Stimulated activated naive CD8-positive, alpha-beta T cell treated with anti-CD3 and anti-CD28 coated beads, Interleukin-15, amount 100 ng/mL, for 72 hours (primary cell): Measurements from ENCODE around the gene FLRT1.

Source experiments
- ATAC-seq: fragments of 150-1000 bp; cut with Tn5 transposase; 2 replicates; pipeline ENCODE4 v1.10.0; 2021; ENCODE audit warnings: mild to moderate bottlenecking, moderate library complexity
- DNase-seq, 2 donors: peaks; one replicate each; pipeline ENCODE4 v3.0.0; 2021 to 2022
- H3K27ac Mint-ChIP-seq, 2 donors: one replicate each; pipeline ENCODE4 v1.8.0; 2022; ENCODE audit warnings: mild to moderate bottlenecking in 2 of 2, mixed read lengths in 2 of 2, moderate library complexity in 2 of 2
- H3K27me3 Mint-ChIP-seq: one replicate; pipeline ENCODE4 v1.8.0; 2022; ENCODE audit warnings: mixed read lengths
- H3K4me1 Mint-ChIP-seq: one replicate; pipeline ENCODE4 v1.8.0; 2022; ENCODE audit warnings: mild to moderate bottlenecking, mixed read lengths
- H3K4me3 Mint-ChIP-seq, 2 donors: one replicate each; pipeline ENCODE4 v1.8.0; 2022; ENCODE audit warnings: mild to moderate bottlenecking in 2 of 2, mixed read lengths in 2 of 2, moderate library complexity in 1 of 2
- H3K9me3 Mint-ChIP-seq, 2 donors: one replicate each; pipeline ENCODE4 v1.8.0; 2022; ENCODE audit warnings: mixed read lengths in 2 of 2

The FLRT1 gene

GRCh38 chr11:64015510-64015909, 20.2 kb upstream of the FLRT1 start:
- Mint-ChIP-seq H3K9me3 (peaks cover 5 to 13% of the 10 kb centered on the region in 2 donors), H3K4me1 (no peaks in the 10 kb centered on the region)
- ATAC-seq = no peak

GRCh38 chr11:64015935-64016845, 19.5 kb upstream of the FLRT1 start:
- Mint-ChIP-seq H3K4me1 (no peaks in the 10 kb centered on the region), H3K27ac (no peak overlapping the region), H3K9me3 (peaks cover 0 to 6% of the 10 kb centered on the region in 2 donors), H3K27me3 (peaks cover 3% of the 10 kb centered on the region), H3K4me3 (no peak overlapping the region)
- ATAC-seq = no peak
- DNase-seq = no peak

More at GRCh38 chr11:64015510-64015909, 20.2 kb upstream of the FLRT1 start:
- Mint-ChIP-seq H3K27me3 (peaks cover 9% of the 10 kb centered on the region), H3K4me3 (no peak overlapping the region), H3K27ac (no peak overlapping the region)
- DNase-seq = no peak

GRCh38 chr11:64017945-64018224, 17.8 kb upstream of the FLRT1 start:
- ATAC-seq = no peak
- H3K4me3 Mint-ChIP-seq = no peak overlapping the region
- no peak overlapping the region for H3K27ac Mint-ChIP-seq
- no peak for DNase-seq
- no peaks in the 10 kb centered on the region for H3K27me3 Mint-ChIP-seq
- H3K4me1 Mint-ChIP-seq = no peaks in the 10 kb centered on the region
- H3K9me3 Mint-ChIP-seq = no peaks in the 10 kb centered on the region

- H3K9me3 Mint-ChIP-seq = no peaks in the 10 kb centered on the region
- ATAC-seq (no peak), DNase-seq (no peak)
- H3K27ac Mint-ChIP-seq = no peak overlapping the region
- no peak overlapping the region for H3K4me3 Mint-ChIP-seq
- no peaks in the 10 kb centered on the region for H3K4me1 Mint-ChIP-seq
- H3K27me3 Mint-ChIP-seq = no peaks in the 10 kb centered on the region
Measured at GRCh38 chr11:64018310-64018709, 17.4 kb upstream of the FLRT1 start.

GRCh38 chr11:64019106-64020037, 16.4 kb upstream of the FLRT1 start:
- H3K4me3 Mint-ChIP-seq = no peak overlapping the region
- H3K9me3 Mint-ChIP-seq = no peaks in the 10 kb centered on the region
- no peaks in the 10 kb centered on the region for H3K4me1 Mint-ChIP-seq
- ATAC-seq = no peak
- no peak for DNase-seq
- no peak overlapping the region for H3K27ac Mint-ChIP-seq
- no peaks in the 10 kb centered on the region for H3K27me3 Mint-ChIP-seq

DNA sequence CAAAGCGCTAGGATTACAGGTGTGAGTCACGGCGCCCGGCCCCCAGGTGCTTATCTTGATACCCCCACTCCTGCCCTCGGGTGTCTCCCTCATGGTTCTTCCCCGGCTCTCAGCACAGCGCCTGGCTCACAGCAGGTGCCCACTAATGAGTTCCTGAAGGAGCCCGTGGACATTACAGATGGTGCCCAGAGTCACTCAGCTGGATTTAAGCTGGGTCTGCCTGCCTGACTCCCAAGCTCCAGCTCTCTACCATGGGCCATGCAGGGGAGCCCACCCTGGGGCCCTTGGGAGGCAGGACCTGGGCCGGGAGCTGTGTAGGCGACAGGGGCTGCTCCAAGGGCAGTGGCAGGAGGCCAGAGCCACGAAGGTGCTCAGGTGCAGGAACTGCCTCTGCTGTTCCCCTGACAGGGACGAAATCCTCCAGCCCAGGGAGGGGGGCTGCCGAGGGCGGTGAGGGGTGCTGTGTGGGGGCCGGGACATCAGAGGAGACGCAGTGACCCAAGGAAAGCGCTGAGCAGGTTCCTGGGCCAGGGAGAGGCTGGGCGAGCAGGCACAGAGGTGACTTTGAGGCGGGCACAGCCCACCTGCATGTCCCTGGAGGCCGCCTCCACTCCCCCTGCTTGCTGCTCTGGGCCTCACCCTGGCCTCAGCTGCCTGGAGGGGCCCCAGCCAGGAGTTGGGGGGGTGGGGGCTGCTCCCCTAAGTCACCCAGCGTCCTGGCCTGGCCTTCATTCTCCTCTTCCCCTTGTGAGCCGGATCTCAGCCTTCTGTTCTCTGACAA, 14.6 kb upstream of the FLRT1 start:
- Mint-ChIP-seq H3K9me3 (no peaks in the 10 kb centered on the region), H3K4me3 (no peak overlapping the region), H3K27me3 (no peaks in the 10 kb centered on the region), H3K27ac (no peak overlapping the region), H3K4me1 (no peaks in the 10 kb centered on the region)
- ATAC-seq = no peak
- DNase-seq = no peak

DNA sequence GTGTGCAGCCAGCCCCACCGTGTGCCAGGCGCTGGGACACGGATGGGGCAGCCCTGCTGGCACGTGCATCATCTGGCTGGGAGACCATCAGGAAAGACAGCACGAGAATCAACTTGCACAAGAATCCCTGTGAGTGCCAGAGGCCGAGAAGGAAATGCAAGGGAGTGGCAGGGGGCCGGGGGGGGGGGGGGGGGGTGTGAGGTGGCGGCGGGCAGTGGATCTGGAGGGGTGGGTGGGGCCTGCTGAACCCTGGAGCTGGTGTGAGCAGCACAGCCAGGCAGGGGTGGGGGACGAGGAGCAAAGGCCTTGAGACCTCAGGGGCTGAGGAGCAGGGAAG, 14.0 kb upstream of the FLRT1 start:
- DNase-seq (no peak), ATAC-seq (no peak)
- peaks cover under 1% of the 10 kb centered on the region for H3K4me1 Mint-ChIP-seq
- H3K27ac Mint-ChIP-seq = no peak overlapping the region
- H3K4me3 Mint-ChIP-seq = no peak overlapping the region
- peaks cover 3% of the 10 kb centered on the region for H3K27me3 Mint-ChIP-seq
- no peaks in the 10 kb centered on the region for H3K9me3 Mint-ChIP-seq

- DNase-seq (no peak), ATAC-seq (no peak)
- Mint-ChIP-seq H3K4me1 (peaks cover 6% of the 10 kb centered on the region), H3K4me3 (no peak overlapping the region), H3K27me3 (peaks cover 8% of the 10 kb centered on the region), H3K9me3 (no peaks in the 10 kb centered on the region), H3K27ac (no peak overlapping the region)
Measured at GRCh38 chr11:64022125-64022784, 13.5 kb upstream of the FLRT1 start.

- DNase-seq = no peak
- Mint-ChIP-seq H3K4me3 (no peak overlapping the region), H3K27me3 (peaks cover 19% of the 10 kb centered on the region), H3K9me3 (no peaks in the 10 kb centered on the region), H3K4me1 (peaks cover 20% of the 10 kb centered on the region), H3K27ac (no peak overlapping the region)
- no peak for ATAC-seq
Measured at GRCh38 chr11:64023712-64024710, 11.7 kb upstream of the FLRT1 start.

DNA sequence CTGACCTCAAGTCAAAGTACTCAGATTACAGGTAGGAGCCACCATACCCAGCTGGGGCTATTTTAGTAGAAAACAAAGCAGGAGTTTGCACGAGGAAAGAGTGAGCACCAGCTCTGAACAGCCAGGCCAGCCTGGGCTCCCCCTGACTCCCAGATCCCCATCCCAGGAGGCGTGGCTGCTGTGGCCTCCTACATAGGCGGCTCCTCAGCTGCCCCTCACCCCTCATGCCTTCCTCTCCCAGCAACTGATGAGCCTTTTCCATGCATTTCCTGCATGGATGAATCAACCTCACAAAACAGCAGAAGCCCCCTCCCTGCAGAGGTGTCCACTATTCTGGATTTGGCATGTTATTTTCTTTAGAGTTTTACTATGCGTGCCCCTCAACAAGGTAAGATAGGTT, 10.5 kb upstream of the FLRT1 start:
- Mint-ChIP-seq H3K9me3 (no peaks in the 10 kb centered on the region), H3K4me3 (no peak overlapping the region), H3K27ac (no peak overlapping the region), H3K27me3 (peaks cover 29% of the 10 kb centered on the region), H3K4me1 (peaks cover 20% of the 10 kb centered on the region)
- DNase-seq (no peak), ATAC-seq (no peak)

GRCh38 chr11:64026575-64027205, 9.0 kb upstream of the FLRT1 start:
- Mint-ChIP-seq H3K4me1 (peaks cover 20% of the 10 kb centered on the region), H3K27me3 (peaks cover 31% of the 10 kb centered on the region), H3K9me3 (no peaks in the 10 kb centered on the region), H3K4me3 (no peak overlapping the region), H3K27ac (no peak overlapping the region)
- ATAC-seq = no peak
- no peak for DNase-seq

- Mint-ChIP-seq H3K27ac (no peak overlapping the region), H3K4me1 (peaks cover 20% of the 10 kb centered on the region), H3K9me3 (no peaks in the 10 kb centered on the region), H3K27me3 (peaks cover 36% of the 10 kb centered on the region), H3K4me3 (no peak overlapping the region)
- ATAC-seq = no peak
- DNase-seq = no peak
Measured at GRCh38 chr11:64027651-64028397, 7.9 kb upstream of the FLRT1 start.

- H3K9me3 Mint-ChIP-seq = no peaks in the 10 kb centered on the region
- no peak for ATAC-seq
- no peak overlapping the region for H3K4me3 Mint-ChIP-seq
- H3K4me1 Mint-ChIP-seq = peaks cover 20% of the 10 kb centered on the region
- no peak for DNase-seq
- no peak overlapping the region for H3K27ac Mint-ChIP-seq
- peaks cover 40% of the 10 kb centered on the region for H3K27me3 Mint-ChIP-seq
Measured at GRCh38 chr11:64028398-64029115, 7.2 kb upstream of the FLRT1 start.
